ENCODE data around the gene SNX25. TPM values are rescaled to one million over a fixed set of nuclear protein-coding genes. Genes with fewer than 3 reads are reported as not detected.
A peak's percentile ranks its signal among the peaks of the same experiment; 100 is the strongest.

The SNX25 gene
- 16.3 and 40.6 TPM in 2 replicates for total RNA-seq

DNA sequence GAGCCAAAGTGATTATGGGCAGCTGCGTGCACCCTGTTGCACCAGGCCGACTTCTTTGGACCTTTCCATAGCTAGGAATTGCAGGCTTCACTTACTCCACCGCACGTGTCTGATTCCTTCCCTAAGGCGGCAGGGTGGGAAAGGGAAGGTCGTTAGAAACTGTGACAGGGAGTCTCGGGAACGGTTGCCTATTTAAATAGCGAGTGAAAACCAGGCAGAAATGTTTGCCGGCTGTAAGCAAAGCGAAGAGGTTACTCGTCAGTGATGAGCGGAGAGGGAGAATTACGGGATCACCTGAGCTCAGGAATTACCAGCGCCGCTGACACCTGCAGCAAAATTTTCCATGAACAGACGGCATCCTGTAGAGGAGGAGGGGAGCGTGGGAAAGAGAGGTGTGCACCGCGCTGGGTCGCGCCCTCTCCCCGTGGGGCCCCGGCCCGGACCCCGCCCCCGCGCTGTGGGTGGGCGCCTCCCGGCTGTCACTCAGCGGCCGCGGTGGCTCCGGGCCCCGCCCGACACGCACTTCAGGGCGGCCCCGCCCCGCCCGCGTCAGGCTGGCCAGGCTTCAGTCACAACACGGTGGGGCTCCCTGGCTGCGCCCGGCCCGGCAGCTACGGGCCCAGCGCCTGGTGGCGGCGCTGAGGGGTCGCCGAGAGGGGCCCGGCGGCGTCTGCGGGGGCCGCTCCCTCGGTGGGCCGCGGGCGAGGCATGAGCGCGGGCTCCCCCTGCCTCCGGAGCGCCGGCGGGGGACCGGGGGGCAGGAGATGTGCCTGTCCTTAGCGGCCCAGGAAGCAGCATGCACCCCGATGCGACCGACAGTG, at the start of gene SNX25:
TSS of gene SNX25 (plus strand) at position 568 of the 821 bp plus-strand sequence. CDS start at position 797, 229 bp downstream.
- TF ChIP-seq, protein P1, sequence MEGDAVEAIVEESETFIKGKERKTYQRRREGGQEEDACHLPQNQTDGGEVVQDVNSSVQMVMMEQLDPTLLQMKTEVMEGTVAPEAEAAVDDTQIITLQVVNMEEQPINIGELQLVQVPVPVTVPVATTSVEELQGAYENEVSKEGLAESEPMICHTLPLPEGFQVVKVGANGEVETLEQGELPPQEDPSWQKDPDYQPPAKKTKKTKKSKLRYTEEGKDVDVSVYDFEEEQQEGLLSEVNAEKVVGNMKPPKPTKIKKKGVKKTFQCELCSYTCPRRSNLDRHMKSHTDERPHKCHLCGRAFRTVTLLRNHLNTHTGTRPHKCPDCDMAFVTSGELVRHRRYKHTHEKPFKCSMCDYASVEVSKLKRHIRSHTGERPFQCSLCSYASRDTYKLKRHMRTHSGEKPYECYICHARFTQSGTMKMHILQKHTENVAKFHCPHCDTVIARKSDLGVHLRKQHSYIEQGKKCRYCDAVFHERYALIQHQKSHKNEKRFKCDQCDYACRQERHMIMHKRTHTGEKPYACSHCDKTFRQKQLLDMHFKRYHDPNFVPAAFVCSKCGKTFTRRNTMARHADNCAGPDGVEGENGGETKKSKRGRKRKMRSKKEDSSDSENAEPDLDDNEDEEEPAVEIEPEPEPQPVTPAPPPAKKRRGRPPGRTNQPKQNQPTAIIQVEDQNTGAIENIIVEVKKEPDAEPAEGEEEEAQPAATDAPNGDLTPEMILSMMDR (conservative IDR thresholded peaks at IDR 0.05; ENCODE audit: low read depth, low read length): no peak
- DNase-seq (ENCODE audit: low read depth): no peak

DNA sequence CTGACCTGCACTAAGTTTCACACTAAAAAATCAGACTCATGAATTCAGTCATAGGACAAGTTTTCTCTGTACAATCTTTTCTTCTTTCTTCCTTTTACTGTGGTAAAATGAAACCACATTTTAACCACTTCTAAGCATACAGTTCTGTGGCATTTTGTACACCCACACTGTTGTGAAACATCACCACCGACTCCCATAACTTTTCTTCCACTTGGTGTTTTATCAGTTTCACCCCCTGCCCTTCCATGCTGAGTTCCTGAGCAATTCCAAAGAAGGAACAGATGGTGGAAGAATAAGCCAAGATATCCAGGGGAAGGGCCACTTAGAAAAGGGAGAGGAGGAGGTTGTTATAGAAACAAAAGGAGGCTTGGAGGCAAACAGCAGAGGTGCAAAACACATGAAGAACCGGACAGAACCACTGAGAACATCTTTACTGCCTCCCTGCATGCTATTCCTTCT, 43.8 kb upstream of the SNX25 start:
- TF ChIP-seq, protein P1 (conservative IDR thresholded peaks at IDR 0.05; ENCODE audit: low read depth, low read length): no peak
- no peak for DNase-seq (ENCODE audit: low read depth)
- no peak overlapping the region for H3K4me3 ChIP-seq (ENCODE audit: low read depth, low read length)

More for the DNA sequence above, at the start of gene SNX25:
- H3K4me3 ChIP-seq (ENCODE audit: low read depth, low read length): peak within 1 kb of the TSS; percentile 87

DNA sequence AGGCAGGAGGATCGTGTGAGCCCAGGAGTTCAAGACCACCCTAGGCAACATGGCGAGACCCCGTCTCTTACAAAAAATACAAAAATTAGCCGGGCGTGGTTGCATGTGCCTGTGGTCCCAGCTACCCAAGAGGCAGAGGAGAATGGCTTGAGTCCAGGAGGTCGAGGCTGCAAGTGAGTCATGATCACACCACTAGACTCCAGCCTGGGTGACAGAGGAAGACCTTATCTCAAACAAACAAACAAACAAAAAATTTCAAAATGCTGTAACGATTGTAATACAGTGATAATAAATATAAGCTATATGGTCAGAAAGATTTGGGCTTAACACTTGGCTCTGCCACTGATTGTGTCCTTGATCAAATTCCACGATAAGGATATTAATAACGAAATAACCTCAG, 42.2 kb upstream of the SNX25 start:
- DNase-seq (ENCODE audit: low read depth): no peak
- TF ChIP-seq, protein P1 (conservative IDR thresholded peaks at IDR 0.05; ENCODE audit: low read depth, low read length): no peak
- no peak overlapping the region for H3K4me3 ChIP-seq (ENCODE audit: low read depth, low read length)

DNA sequence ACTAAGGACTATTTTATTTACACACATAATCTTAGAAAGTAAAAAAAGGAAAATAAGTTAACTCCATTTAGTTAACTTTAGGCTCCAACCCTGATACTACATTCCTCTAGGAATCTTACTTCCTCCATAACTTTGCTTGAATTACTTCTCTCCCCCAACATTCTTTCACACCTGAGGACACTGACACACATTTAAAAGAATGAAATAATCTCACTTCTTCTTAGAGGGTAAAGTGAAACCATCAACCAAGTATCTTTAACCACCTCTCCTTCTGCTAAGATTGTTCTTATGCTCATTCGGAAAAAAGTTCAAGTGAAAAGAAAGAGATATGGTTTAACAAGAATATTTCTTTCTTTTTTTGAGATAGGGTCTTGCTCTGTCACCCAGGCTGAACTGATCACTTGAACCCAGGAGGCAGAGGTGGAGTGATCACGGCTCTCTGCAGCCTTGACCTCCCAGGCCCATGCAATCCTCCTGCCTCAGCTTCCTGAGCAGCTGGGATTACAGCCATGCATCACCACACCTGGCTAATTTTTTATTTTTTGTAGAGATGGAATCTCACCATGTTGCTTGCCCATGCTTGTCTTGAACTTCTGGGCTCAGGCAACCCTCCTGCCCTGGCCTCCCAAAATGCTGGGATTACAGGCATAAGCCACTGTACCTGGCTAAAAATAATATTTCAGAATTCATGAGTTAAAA, 37.9 kb upstream of the SNX25 start:
- TF ChIP-seq, protein P1 (conservative IDR thresholded peaks at IDR 0.05; ENCODE audit: low read depth, low read length): no peak
- DNase-seq (ENCODE audit: low read depth): no peak

DNA sequence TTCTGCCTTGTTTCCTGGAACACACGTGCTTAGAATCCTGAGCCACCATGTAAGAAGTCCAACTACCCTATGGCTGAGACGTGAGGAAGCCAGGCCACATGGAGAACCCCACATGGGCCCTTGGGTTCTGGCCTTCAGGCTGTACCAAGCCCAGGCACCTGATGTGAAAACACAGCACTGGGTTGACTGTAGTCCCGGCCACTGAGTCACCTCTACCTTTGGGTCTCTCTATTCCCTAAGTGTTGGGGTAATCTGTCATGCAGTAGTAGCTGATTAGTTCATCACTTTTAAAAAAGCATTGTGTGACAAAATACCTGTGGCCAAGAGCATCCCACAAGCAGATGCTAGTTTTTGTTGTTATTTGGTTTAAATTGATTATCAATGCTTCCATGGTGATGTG, 29.9 kb upstream of the SNX25 start:
- TF ChIP-seq, protein P1 (conservative IDR thresholded peaks at IDR 0.05; ENCODE audit: low read depth, low read length): no peak
- no peak overlapping the region for H3K4me3 ChIP-seq (ENCODE audit: low read depth, low read length)
- no peak for DNase-seq (ENCODE audit: low read depth)

More for the DNA sequence above, 37.9 kb upstream of the SNX25 start:
- H3K4me3 ChIP-seq (ENCODE audit: low read depth, low read length): no peak overlapping the region

DNA sequence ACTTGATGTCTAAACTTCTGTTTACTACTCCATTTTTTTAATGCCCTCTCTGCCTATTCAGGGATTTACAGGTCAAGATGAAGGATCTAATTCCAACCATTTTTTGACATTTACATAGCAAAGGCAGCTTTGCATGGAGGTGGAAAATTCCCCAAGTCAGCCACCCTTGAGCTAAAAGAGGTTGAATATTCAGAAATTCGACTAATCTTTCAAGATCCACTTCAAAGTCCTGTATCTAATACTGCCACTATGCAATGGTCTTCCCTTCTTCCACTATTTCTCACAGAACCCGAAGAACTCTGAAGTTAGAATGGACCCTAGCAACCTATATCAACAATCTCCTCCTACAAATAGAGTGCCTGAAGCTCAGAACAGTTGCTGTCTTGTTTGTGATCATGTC, 27.2 kb upstream of the SNX25 start:
- TF ChIP-seq, protein P1 (conservative IDR thresholded peaks at IDR 0.05; ENCODE audit: low read depth, low read length): no peak
- no peak for DNase-seq (ENCODE audit: low read depth)
- no peak overlapping the region for H3K4me3 ChIP-seq (ENCODE audit: low read depth, low read length)
